HG02943 (cell line): ENCODE measurements around the gene IPO5.
"Not testable (repeated sequence)": the region's sequence is repeated elsewhere in the genome, so short reads cannot be mapped to it uniquely, and the experiment has no call there.

Source experiments
- ATAC-seq: cut with Tn5 transposase; IDR thresholded peaks from one replicate; pipeline ENCODE4 v1.9.1; 2021; ENCODE audit warnings: mild to moderate bottlenecking, low read depth, moderate library complexity; ENCODE audit not compliant: unreplicated experiment

IPO5 gene

DNA sequence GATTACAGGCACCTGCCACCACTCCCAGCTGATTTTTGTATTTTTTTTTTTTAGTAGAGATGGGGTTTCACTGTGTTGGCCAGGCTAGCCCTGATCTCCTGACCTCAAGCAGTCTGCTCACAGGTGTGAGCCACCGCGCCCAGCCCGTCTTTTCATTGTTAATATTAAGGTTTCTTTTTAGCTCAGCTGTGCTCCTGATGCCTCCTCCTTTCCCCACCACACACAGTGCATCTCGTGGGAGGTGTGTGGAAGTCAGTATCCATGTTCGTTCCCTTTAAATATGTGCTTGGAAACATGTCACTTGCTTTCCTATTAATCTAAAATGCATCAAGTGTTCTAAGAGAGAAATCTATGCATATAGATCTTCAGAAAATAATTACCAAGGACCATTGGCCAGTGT lies 53.5 kb downstream of the IPO5 start:
- ATAC-seq = no peak

GRCh38 chr13:98013241-98013640 lies 59.8 kb downstream of the IPO5 start:
- no peak for ATAC-seq

GRCh38 chr13:98014766-98015165 lies 61.3 kb downstream of the IPO5 start:
- ATAC-seq = no peak

- ATAC-seq = no peak
Measured at GRCh38 chr13:98018293-98018692, 64.8 kb downstream of the IPO5 start.

DNA sequence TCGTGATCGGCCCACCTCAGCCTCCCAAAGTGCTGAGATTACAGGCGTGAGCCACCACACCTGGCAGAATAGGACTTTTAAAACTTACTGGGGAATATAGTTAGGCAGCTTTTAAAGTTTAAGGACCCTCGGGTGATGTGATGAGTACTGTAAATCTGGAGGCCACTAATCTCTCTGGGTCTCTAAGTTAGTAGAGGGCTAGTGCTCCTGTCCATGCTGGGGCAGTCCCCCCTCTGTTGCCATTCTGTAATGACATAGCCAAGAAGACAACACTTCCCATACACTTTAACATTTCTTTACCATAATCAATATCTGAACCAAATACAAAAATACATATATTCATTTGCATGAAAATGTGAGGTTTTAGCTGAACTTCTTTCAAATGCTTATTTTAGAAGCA lies 65.7 kb downstream of the IPO5 start:
- ATAC-seq = no peak

GRCh38 chr13:98020271-98020670 lies 66.8 kb downstream of the IPO5 start:
- no peak for ATAC-seq

GRCh38 chr13:98022210-98022609 lies 68.7 kb downstream of the IPO5 start:
- ATAC-seq = no peak

DNA sequence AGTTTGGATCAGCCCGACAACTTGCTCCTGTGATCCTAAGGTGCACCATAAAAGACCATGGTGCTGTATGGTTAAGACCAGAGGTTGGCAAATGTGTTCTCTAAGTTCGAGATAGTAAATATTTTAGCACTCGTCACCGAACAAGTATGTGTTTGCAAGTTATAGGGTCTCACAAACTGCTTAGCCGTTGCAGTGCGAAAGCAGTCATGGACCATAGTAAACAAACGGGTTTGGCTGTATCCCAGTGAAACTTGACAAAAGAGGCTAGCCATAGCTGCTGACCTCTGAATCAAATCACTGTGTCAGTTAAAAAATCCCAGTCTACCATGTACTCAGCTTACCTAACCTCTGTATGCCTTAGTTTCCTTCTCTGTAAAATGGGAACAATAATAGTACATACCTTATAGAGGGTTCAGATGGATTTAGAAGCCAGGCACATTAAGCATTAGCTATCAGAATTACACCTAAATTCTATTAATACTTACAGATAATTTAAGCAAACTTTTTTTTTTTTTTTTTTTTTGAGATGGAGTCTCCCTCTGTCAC lies 72.1 kb downstream of the IPO5 start:
- ATAC-seq = no peak

- ATAC-seq = no peak
Measured at GRCh38 chr13:98026457-98026857, 73.0 kb downstream of the IPO5 start.

DNA sequence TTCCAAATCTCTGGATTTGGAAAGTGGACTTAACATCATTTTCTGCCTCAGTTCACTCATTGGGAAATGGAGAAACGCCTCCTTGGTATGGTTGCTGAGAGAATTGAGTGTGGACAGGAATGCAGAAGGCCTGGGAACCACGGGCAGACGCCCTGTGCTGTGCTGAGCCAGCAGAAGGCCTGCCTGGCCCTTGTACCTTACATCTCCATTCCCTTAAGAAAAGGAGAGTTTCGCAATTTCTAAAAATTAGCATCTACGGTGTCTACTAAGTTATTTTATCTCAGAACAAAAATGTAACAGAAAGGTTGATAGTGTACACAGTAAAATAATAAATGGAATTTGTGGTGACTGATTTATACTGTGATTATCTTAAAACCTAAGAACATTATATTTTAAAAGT lies 78.7 kb downstream of the IPO5 start:
- ATAC-seq = no peak

GRCh38 chr13:98033277-98034247 lies 80.1 kb downstream of the IPO5 start:
- ATAC-seq = peak; percentile 61

DNA sequence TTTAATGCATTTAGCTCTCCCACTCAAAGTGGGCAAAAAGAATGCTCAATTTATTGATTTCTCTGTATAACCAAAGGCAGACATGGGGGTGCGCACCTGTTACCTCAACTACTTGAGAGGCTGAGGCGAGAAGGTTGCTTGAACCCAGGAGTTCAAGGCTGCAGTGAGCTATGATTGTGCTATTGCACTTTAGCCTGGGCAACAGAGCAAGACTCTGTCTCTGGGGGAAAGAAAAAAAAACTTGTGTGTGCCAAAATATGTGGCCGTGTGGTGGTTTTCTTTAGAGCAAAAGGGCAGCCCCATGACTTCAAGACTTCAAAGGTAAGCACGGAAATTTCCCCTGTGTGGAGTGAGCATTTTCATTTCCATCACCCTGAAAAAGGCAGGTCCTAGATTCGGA lies 81.9 kb downstream of the IPO5 start:
- no peak for ATAC-seq

DNA sequence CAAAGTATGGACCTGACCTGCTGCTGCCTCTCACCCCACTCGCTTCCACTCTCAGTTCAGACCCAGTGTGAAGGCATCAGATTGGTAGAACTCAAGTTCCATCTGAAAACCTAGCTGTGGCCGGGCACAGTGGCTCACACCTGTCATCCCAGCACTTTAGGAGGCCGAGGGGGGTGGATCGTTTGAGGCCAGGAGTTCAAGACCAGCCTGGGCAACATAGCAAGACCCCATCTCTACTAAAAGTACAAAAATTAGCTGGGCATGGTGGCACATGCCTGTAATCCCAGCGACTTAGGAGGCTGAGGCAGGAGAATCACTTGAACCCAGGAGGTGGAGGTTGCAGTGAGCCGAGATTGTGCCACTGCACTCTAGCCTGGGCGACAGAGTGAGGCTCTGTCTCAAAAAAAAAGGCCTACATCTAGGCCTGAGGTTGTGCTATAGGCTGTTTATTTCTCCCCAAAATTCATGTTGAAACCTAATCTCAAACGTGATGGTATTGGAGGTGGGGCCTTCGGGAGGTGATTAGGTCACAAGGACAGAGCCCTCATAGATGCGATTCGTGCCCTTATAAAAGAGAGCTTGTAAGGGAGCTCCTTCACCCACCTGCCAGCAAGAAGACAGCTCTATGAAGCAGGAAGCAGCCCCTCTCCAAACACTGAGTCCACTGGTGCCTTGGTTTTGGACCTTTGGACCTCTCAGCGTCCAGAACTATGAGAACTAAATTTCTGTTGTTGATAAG lies 83.3 kb downstream of the IPO5 start:
- ATAC-seq = not testable (repeated sequence)

DNA sequence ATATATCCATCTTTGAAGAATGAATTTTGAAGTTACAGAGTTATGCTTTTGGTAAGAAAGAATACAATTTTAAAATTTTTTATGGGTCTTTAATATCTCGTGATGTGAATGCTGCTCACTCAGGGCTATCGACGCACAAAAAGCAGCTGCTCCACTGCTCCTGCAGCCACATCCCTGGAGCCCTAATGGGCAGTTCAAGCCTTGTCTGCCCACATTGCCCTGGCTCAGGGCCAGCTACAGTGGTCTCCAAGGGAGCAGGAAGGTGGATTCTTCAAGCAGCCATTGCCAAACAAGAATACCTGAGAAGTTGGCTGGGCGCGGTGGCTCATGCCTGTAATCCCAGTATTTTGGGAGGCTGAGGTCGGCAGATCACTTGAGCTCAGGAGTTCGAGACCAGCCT lies 85.8 kb downstream of the IPO5 start:
- no peak for ATAC-seq

GRCh38 chr13:98039964-98040363 lies 86.5 kb downstream of the IPO5 start:
- ATAC-seq = no peak

DNA sequence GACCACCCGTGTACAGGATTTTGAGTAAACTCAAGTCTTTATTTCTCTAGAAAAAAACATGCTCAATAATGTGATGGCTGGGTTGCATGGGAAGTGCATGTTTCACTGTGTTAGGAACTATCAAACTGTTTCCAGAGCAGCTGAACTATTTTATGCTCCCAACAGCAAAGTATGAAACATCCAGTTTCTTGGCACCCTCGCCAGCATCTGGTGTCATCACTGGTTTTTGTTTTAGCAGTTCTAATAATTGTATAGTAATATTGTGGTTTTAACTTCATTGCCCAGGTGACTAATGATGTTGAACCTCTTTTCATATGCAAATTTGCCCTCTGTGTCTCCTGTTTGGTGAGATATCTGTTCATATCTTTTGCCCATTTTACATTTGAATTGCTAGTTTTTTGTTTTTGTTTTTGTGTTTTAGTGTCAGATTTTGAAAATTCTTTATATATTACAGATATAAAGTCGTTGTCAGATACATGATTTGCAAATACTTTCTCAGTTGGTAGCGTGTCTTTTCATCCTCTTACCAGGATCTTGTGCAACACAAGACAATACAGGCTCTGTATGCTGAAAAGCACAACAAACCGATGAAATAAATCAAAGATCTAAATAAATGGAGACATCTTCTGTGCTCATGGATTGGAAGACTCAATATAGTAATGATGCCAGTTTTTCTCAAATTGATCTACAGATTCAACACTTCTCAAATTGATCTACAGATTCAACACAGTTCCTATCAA lies 87.8 kb downstream of the IPO5 start:
- no peak for ATAC-seq

- no peak for ATAC-seq
Measured at GRCh38 chr13:98044301-98044700, 90.8 kb downstream of the IPO5 start.

GRCh38 chr13:98047785-98048184 lies 94.3 kb downstream of the IPO5 start:
- ATAC-seq = not testable (repeated sequence)

GRCh38 chr13:98048265-98048664 lies 94.8 kb downstream of the IPO5 start:
- ATAC-seq = no peak

- ATAC-seq = no peak
Measured at GRCh38 chr13:98050041-98050466, 96.6 kb downstream of the IPO5 start.

DNA sequence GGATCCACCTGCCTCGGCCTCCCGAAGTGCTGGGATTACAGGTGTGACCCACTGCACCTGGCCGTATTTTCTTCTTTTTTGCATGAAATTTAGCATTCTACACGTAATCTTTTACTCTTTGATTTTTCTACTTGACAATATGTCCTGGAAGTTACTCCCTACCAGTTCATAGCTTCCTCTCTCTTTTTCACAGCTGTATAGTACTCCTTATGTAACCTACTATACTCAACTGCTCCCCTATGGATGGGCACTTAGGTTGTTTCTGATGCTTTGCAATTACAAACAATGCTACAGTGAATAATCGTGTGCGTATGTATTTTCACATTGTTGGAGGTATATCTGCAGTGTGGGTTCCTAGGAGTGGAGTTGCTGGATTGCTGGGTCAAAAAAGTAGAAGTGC lies 98.9 kb downstream of the IPO5 start:
- no peak for ATAC-seq
